Kidney epithelial cell (primary cell): ENCODE results near the gene CLEC18C. TPM values are rescaled to one million over a fixed set of nuclear protein-coding genes. Genes with fewer than 3 reads are reported as not detected.
"Not testable (repeated sequence)": the region's sequence is repeated elsewhere in the genome, so short reads cannot be mapped to it uniquely, and the experiment has no call there.

Experiments used
- DNase-seq: peaks from one replicate; pipeline ENCODE4 v3.0.0-alpha.2; 2010; ENCODE audit warnings: low read depth
- H3K27me3 ChIP-seq: 2 replicates; pipeline ENCODE4 v1.6.0; 2011; ENCODE audit warnings: low read length; ENCODE audit not compliant: control insufficient read depth, insufficient read depth
- H3K36me3 ChIP-seq: 2 replicates; pipeline ENCODE4 v1.5.1; 2011; ENCODE audit warnings: low read length; ENCODE audit not compliant: control insufficient read depth, insufficient read depth
- H3K4me3 ChIP-seq: 2 replicates; pipeline ENCODE4 v1.5.1; 2011; ENCODE audit warnings: low read depth, mild to moderate bottlenecking, control low read depth, low read length
- total RNA-seq: library from RNA; depleted of rRNA; stranded (reverse); fragments of >200 nt; gene quantifications from 2 replicates; pipeline ENCODE4 v1.2.3, GENCODE V29; 2015

The CLEC18C gene
- total RNA-seq, 1 donor from 2014 or later: 28.9 TPM

GRCh38 chr16:70198666-70199065 lies 25.1 kb downstream of the CLEC18C start:
- not testable (repeated sequence) for DNase-seq

DNA sequence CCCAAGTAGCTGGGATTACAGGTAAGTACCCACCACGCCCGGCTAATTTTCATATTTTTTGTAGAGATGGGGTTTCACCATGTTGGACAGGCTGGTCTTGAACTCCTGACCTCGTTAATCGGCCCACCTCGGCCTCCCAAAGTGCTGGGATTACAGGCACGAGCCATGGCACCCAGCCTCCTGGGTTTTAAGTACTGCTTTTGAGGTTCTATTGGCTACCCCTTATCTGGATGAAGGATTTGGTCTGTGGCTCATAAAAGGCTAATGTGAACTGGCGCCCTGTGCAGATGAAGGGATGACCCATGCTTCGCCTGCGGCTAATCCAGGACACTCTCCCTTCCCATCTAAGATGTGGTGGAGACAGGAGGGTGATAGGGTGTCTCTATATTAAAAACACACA lies 25.6 kb downstream of the CLEC18C start:
- H3K36me3 ChIP-seq, H3K27me3 ChIP-seq, DNase-seq, H3K4me3 ChIP-seq: not testable (repeated sequence)

More at GRCh38 chr16:70198666-70199065, 25.1 kb downstream of the CLEC18C start:
- H3K36me3 ChIP-seq, H3K27me3 ChIP-seq, H3K4me3 ChIP-seq: not testable (repeated sequence)

DNA sequence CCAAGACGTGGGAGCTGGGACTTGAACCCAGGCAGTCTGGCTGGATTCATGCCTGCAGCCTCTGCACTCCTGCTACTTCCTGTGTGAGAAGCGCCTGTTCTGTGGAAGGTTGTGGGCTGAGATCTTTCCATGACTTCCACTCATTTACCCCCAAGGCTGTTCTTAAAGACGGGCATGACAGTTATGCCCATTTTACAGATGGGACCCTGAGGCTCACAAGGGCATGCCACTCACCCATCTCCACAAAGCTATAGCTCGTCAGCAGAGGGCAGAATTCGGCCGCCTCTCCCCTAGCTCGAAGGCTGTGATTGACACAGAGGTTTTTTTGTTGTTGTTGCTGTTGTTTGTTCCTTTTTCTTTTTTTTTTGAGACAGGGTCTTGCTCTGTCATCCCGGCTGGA lies 26.5 kb downstream of the CLEC18C start:
- not testable (repeated sequence) for H3K36me3 ChIP-seq, DNase-seq, H3K27me3 ChIP-seq, H3K4me3 ChIP-seq

DNA sequence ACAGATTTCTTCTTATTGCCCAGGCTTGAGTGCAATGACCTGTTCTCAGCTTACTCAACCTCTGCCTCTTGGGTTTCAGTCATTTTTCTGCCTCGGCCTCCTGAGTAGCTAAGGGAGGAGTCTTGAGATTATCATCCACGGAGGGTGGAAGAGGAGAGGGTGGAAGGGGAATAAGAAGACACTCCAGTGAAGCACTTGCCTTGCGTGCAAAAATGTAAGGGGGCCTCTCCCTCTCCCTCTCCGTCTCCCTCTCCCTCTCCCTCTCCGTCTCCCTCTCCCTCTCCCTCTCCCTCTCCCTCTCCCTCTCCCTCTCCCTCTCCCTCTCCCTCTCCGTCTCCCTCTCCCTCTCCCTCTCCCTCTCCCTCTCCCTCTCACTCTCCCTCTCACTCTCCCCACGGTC lies 29.9 kb downstream of the CLEC18C start:
- H3K36me3 ChIP-seq, DNase-seq, H3K27me3 ChIP-seq: not testable (repeated sequence)

GRCh38 chr16:70204010-70204409 lies 30.4 kb downstream of the CLEC18C start:
- DNase-seq, H3K36me3 ChIP-seq, H3K27me3 ChIP-seq, H3K4me3 ChIP-seq: not testable (repeated sequence)

More for the DNA sequence above, 29.9 kb downstream of the CLEC18C start:
- H3K4me3 ChIP-seq: not testable (repeated sequence)

DNA sequence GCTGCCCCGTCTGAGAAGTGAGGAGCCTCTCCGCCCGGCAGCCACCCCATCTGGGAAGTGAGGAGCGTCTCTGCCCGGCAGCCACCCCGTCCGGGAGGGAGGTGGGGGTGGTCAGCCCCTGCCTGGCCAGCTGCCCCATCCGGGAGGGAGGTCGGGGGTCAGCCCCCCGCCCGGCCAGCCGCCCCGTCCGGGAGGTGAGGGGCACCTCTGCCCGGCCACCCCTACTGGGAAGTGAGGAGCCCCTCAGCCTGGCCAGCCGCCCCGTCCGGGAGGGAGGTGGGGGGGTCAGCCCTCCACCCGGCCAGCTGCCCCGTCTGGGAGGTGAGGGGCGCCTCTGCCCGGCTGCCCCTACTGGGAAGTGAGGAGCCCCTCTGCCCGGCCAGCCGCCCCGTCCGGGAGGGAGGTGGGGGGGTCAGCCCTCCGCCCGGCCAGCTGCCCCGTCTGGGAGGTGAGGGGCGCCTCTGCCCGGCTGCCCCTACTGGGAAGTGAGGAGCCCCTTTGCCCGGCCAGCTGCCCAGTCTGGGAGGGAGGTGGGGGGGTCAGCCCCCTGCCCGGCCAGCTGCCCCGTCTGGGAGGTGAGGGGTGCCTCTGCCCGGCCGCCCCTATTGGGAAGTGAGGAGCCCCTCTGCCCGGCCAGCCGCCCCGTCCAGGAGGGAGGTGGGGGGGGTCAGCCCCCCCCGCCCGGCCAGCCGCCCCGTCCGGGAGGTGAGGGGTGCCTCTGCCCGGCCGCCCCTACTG lies 31.2 kb downstream of the CLEC18C start:
- not testable (repeated sequence) for H3K4me3 ChIP-seq, DNase-seq, H3K27me3 ChIP-seq, H3K36me3 ChIP-seq

DNA sequence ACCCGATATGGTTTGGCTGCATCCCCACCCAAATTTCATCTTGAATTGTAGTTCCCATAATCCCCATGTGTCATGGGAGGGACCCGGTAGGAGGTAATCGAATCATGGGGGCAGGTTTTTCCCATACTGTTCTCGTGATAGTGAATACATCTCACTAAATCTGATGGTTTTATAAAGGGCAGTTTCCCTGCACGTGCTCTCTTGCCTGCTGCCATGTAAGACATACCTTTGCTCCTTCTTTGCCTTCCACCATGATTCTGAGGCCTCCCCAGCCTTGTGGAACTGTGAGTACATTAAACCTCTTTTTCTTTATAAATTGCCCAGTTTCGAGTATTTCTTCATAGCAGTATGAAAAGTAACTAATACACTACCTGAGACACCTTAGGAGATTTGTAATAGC lies 32.8 kb downstream of the CLEC18C start:
- H3K36me3 ChIP-seq, DNase-seq, H3K4me3 ChIP-seq, H3K27me3 ChIP-seq: not testable (repeated sequence)

DNA sequence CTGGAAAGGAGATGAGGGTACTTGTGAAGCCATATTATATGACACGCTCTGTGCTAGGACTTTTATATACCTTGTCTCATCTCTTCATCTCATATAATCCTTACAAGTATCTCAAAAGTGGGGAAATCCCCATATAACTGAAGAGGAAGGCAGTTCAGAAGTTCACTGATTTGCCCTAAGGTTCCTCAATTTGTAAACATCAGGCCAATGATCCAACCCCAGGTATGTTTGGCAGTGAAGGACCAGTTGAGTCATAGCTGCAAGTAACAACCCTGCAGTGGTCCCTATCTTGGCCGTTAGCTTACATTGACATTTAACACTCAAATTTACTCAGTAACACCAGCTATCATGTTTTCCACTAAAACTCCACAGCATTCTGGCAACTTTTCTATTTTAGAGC lies 45.0 kb downstream of the CLEC18C start:
- not testable (repeated sequence) for DNase-seq, H3K4me3 ChIP-seq, H3K27me3 ChIP-seq, H3K36me3 ChIP-seq

GRCh38 chr16:70222574-70222973 lies 49.0 kb downstream of the CLEC18C start:
- not testable (repeated sequence) for H3K27me3 ChIP-seq, DNase-seq, H3K4me3 ChIP-seq, H3K36me3 ChIP-seq

DNA sequence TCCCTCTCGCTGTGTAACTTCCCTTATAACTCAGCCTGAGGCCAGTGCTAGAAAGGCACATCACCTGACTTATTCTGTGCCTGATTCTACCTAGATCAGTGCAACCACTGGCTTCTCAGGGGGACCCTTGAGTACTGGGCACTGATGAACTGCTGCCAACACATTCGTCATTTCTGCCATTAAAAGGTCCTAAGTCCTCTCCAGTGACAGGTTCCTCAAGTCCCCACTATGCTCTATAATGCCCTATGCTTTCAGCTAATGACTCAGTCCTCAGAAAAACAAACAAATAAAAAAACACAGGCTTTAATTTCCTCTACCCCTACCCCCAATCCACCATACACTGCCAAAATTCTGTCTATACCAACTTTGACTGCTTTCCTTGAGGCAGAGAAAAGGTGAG lies 49.6 kb downstream of the CLEC18C start:
- H3K27me3 ChIP-seq, H3K36me3 ChIP-seq, DNase-seq, H3K4me3 ChIP-seq: not testable (repeated sequence)

DNA sequence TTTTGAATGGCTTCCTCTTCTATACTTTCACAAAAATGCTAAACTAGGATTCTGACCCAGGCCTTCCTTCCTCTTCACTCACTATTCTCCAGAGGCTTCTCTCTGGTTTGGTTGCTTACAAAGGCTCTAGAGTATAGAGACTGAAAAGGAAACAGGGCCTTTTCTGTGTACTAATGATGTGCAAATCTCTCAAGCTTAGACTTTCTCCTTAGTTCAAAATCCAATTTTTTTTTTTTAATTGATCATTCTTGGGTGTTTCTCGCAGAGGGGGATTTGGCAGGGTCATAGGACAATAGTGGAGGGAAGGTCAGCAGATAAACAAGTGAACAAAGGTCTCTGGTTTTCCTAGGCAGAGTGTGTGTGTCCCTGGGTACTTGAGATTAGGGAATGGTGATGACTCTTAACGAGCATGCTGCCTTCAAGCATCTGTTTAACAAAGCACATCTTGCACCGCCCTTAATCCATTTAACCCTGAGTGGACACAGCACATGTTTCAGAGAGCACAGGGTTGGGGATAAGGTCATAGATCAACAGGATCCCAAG lies 50.5 kb downstream of the CLEC18C start:
- H3K27me3 ChIP-seq, DNase-seq, H3K36me3 ChIP-seq, H3K4me3 ChIP-seq: not testable (repeated sequence)

DNA sequence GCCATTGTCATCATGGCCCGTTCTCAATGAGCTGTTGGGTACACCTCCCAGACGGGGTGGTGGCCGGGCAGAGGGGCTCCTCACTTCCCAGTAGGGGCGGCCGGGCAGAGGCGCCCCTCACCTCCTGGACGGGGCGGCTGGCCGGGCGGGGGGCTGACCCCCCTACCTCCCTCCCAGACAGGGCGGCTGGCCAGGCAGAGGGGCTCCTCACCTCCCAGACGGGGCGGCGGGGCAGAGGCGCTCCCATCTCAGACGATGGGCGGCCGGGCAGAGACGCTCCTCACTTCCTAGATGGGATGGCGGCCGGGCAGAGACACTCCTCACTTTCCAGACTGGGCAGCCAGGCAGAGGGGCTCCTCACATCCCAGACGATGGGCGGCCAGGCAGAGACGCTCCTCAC lies 51.1 kb downstream of the CLEC18C start:
- H3K27me3 ChIP-seq, H3K4me3 ChIP-seq, H3K36me3 ChIP-seq, DNase-seq: not testable (repeated sequence)

DNA sequence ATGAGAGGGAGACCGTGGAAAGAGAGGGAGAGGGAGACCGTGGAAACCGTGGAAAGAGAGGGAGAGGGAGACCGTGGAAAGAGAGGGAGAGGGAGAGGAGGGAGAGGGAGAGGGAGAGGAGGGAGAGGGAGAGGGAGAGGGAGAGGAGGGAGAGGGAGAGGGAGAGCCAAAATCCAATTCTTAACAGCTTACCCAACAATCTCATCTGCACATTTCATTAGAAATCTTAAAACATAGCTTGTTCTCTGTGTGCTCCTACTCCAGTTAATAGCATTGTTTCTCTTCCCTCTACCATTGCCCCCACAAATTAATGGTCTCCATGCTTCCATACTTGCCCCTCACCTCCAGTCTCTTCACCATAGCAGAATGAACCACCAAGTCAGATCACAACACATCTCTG lies 51.8 kb downstream of the CLEC18C start:
- not testable (repeated sequence) for DNase-seq, H3K36me3 ChIP-seq, H3K4me3 ChIP-seq, H3K27me3 ChIP-seq

DNA sequence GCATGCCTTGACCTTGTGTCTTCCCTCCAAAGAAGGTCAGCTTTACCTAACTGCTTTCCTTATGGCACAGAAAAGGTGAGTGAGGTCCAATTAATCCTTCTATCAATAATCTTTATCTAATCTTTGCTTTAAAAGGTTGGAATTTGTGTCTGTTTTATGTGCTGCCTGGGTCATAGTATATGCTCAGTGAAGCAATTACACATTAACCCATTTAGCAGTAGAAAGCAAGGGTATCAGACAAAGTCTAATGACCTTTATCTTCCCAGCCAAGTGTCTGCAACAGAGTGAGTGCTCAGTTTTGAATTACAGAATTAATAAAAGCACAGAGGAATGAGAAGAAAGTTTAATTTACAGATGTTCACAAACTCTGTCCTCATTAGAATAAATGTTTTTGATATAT lies 52.4 kb downstream of the CLEC18C start:
- not testable (repeated sequence) for H3K27me3 ChIP-seq, DNase-seq, H3K36me3 ChIP-seq, H3K4me3 ChIP-seq

GRCh38 chr16:70231831-70232230 lies 58.2 kb downstream of the CLEC18C start:
- not testable (repeated sequence) for H3K36me3 ChIP-seq, H3K4me3 ChIP-seq, DNase-seq, H3K27me3 ChIP-seq
